ENCODE data around the gene COMMD1. TPM values are rescaled to one million over a fixed set of nuclear protein-coding genes. Genes with fewer than 3 reads are reported as not detected.

The COMMD1 gene
- total and polyA plus RNA-seq, 2 donors (not counting 3 experiments of a cell fraction or from before 2014, with no cell fraction given), result 39.5 to 57.1 TPM

DNA sequence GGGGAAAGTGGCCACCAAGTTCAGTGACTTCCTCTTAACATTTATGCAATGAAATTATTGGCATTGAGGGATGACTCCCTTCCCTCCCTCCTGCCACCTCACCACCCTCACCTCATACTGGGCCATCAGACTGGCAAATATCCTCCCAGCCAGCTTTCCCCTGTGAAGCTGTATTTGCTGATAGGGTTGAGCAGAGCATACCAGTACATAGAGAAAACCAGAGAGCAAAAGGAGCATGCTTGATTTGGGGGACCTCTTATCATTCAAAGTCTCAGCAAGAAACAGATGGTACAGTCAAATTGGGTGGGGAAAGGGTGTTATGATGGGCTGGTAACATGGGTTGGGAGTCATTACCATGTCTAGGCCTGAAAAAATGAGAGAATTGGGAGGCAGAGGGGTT, 271.3 kb downstream of the COMMD1 start:
- TF ChIP-seq, protein P1, sequence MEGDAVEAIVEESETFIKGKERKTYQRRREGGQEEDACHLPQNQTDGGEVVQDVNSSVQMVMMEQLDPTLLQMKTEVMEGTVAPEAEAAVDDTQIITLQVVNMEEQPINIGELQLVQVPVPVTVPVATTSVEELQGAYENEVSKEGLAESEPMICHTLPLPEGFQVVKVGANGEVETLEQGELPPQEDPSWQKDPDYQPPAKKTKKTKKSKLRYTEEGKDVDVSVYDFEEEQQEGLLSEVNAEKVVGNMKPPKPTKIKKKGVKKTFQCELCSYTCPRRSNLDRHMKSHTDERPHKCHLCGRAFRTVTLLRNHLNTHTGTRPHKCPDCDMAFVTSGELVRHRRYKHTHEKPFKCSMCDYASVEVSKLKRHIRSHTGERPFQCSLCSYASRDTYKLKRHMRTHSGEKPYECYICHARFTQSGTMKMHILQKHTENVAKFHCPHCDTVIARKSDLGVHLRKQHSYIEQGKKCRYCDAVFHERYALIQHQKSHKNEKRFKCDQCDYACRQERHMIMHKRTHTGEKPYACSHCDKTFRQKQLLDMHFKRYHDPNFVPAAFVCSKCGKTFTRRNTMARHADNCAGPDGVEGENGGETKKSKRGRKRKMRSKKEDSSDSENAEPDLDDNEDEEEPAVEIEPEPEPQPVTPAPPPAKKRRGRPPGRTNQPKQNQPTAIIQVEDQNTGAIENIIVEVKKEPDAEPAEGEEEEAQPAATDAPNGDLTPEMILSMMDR (IDR thresholded peaks at IDR 0.05; ENCODE audit: extremely low read depth in 1 of 2, insufficient read depth in 1 of 2, low read depth in 1 of 2, low read length in 2 of 2), result no peak
- TF ChIP-seq, protein P2, sequence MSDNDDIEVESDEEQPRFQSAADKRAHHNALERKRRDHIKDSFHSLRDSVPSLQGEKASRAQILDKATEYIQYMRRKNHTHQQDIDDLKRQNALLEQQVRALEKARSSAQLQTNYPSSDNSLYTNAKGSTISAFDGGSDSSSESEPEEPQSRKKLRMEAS (IDR thresholded peaks at IDR 0.05; ENCODE audit: insufficient read depth, insufficient read length), result no peak
- no peak for TF ChIP-seq FOS (IDR thresholded peaks at IDR 0.05; ENCODE audit: borderline replicate concordance, insufficient read depth, low read length)
- no peak for TF ChIP-seq MYC (IDR thresholded peaks at IDR 0.05; ENCODE audit: low read depth, low read length)
- TF ChIP-seq GATA2 (IDR thresholded peaks at IDR 0.05; ENCODE audit: insufficient read depth, insufficient read length, low read depth, low read length), result no peak
- TF ChIP-seq POLR2A (IDR thresholded peaks at IDR 0.05; ENCODE audit: low read depth, low read length), result no peak
- no peak for TF ChIP-seq EZH2 (IDR thresholded peaks at IDR 0.05; ENCODE audit: borderline replicate concordance, low read depth, low read length, severe bottlenecking)
- TF ChIP-seq JUN (IDR thresholded peaks at IDR 0.05; ENCODE audit: borderline replicate concordance, insufficient read depth, insufficient read length, low read depth), result no peak
- TF ChIP-seq POLR2AphosphoS5 (IDR thresholded peaks at IDR 0.05; ENCODE audit: insufficient read depth, low read depth, low read length), result no peak
- no TSS peak for BruUV-seq (replicated peaks)

More for the DNA sequence above, 271.3 kb downstream of the COMMD1 start:
- Histone ChIP-seq H3K4me3 (replicated peaks in 1 of 3; ENCODE audit: insufficient read depth in 1 of 3, low read depth in 1 of 3, low read length in 3 of 3) (no peak overlapping the region), H3K9ac (replicated peaks; ENCODE audit: extremely low read depth, insufficient read depth, low read length) (no peak overlapping the region), H3K79me2 (ENCODE audit: control insufficient read depth, insufficient read depth, low read length) (no peaks in the 10 kb centered on the region), H2AFZ (ENCODE audit: low read depth, low read length) (no peak overlapping the region), H3K4me1 (ENCODE audit: control insufficient read depth, extremely low read depth, insufficient read depth, low read length) (peaks cover 3% of the 10 kb centered on the region), H4K20me1 (replicated peaks; ENCODE audit: control insufficient read depth, extremely low read depth, insufficient read depth, low read length) (no peaks in the 10 kb centered on the region), H3K27me3 (ENCODE audit: control insufficient read depth in 2 of 2, insufficient read depth in 2 of 2, low read length in 2 of 2) (no peaks in the 10 kb centered on the region), H3K36me3 (ENCODE audit: control insufficient read depth in 2 of 2, extremely low read depth in 1 of 2, insufficient read depth in 2 of 2, low read length in 2 of 2) (no peaks in the 10 kb centered on the region), H3K9me3 (replicated peaks; ENCODE audit: control insufficient read depth, insufficient read depth, low read length) (no peaks in the 10 kb centered on the region), H3K4me2 (ENCODE audit: insufficient read depth, low read length) (no peak overlapping the region), H3K9me1 (replicated peaks; ENCODE audit: control insufficient read depth, extremely low read depth, insufficient read depth, low read length) (no peaks in the 10 kb centered on the region), H3K27ac (ENCODE audit: insufficient read depth, low read depth, low read length) (no peak overlapping the region)
- CTCF ChIA-PET, result interaction anchor here (1.0 kb wide), 1 partner anchor 228 kb away, joined by 3 read pairs; no protein-coding TSS in a partner anchor
- dilution Hi-C loops (cut with MboI; ENCODE audit: extremely low pct_ligation_motif_present, low sequenced_read_pairs), result no loop called here
- FAIRE-seq (no peak), DNase-seq (ENCODE audit: low read depth, low spot score) (no peak)
- POLR2A ChIA-PET, result no interaction called here
- intact Hi-C loops (cut with micrococcal nuclease), result no loop called here
